GM11168 (cell line): ENCODE results near the gene PPP1R12B.
"Not testable (repeated sequence)": the region's sequence is repeated elsewhere in the genome, so short reads cannot be mapped to it uniquely, and the experiment has no call there.

Experiments
- in situ Hi-C: fragments of 300-500 bp; cut with MboI; formaldehyde crosslinking; loops from one replicate; pipeline ENCODE4 v1.12.0; 2022; ENCODE audit warnings: low sequenced_read_pairs; ENCODE audit not compliant: unreplicated experiment

The PPP1R12B gene

GRCh38 chr1:202517146-202517545 lies 168.6 kb downstream of the PPP1R12B start:
- in situ Hi-C loops = not testable (repeated sequence)

- in situ Hi-C loops = not testable (repeated sequence)
These were observed 169.7 kb downstream of the PPP1R12B start for GRCh38 chr1:202518180-202518579.

GRCh38 chr1:202518905-202519304 lies 170.4 kb downstream of the PPP1R12B start:
- in situ Hi-C loops = not testable (repeated sequence)

- in situ Hi-C loops = not testable (repeated sequence)
These were observed 171.8 kb downstream of the PPP1R12B start for GRCh38 chr1:202520129-202520856.

GRCh38 chr1:202520857-202521216 lies 172.3 kb downstream of the PPP1R12B start:
- in situ Hi-C loops = not testable (repeated sequence)

GRCh38 chr1:202521484-202521883 lies 173.0 kb downstream of the PPP1R12B start:
- in situ Hi-C loops = not testable (repeated sequence)

- in situ Hi-C loops = no loop called here
These were observed 173.4 kb downstream of the PPP1R12B start for GRCh38 chr1:202521886-202522285.

GRCh38 chr1:202526056-202526455 lies 177.6 kb downstream of the PPP1R12B start:
- in situ Hi-C loops = not testable (repeated sequence)

GRCh38 chr1:202528096-202528722 lies 179.7 kb downstream of the PPP1R12B start:
- in situ Hi-C loops = not testable (repeated sequence)

- in situ Hi-C loops = not testable (repeated sequence)
These were observed 182.2 kb downstream of the PPP1R12B start for GRCh38 chr1:202530686-202531085.

GRCh38 chr1:202531472-202531811 lies 182.9 kb downstream of the PPP1R12B start:
- in situ Hi-C loops = no loop called here

- in situ Hi-C loops = not testable (repeated sequence)
These were observed 183.5 kb downstream of the PPP1R12B start for GRCh38 chr1:202531812-202532616.

- in situ Hi-C loops = not testable (repeated sequence)
These were observed 190.7 kb downstream of the PPP1R12B start for GRCh38 chr1:202539166-202539574.

- in situ Hi-C loops = not testable (repeated sequence)
These were observed 191.1 kb downstream of the PPP1R12B start for GRCh38 chr1:202539583-202539982.

GRCh38 chr1:202540014-202540413 lies 191.5 kb downstream of the PPP1R12B start:
- in situ Hi-C loops = no loop called here

GRCh38 chr1:202540448-202540847 lies 191.9 kb downstream of the PPP1R12B start:
- in situ Hi-C loops = no loop called here

GRCh38 chr1:202540858-202541257 lies 192.4 kb downstream of the PPP1R12B start:
- in situ Hi-C loops = not testable (repeated sequence)

- in situ Hi-C loops = not testable (repeated sequence)
These were observed 193.9 kb downstream of the PPP1R12B start for GRCh38 chr1:202542415-202542814.

- in situ Hi-C loops = not testable (repeated sequence)
These were observed 195.0 kb downstream of the PPP1R12B start for GRCh38 chr1:202543537-202543936.

GRCh38 chr1:202544766-202545449 lies 196.4 kb downstream of the PPP1R12B start:
- in situ Hi-C loops = not testable (repeated sequence)
